Activated CD4-positive, CD25-positive, alpha-beta regulatory T cell treated with anti-CD3 and anti-CD28 coated beads, Interleukin-2, amount 50 U/mL, for 16 hours (primary cell): Measurements from ENCODE around the gene FNDC5.

Source experiments
- DNase-seq: peaks from one replicate; pipeline ENCODE4 v3.0.0-alpha.2; 2020; ENCODE audit warnings: low read depth, low spot score

Gene FNDC5

GRCh38 chr1:32884032-32884372 is 13.3 kb upstream of the FNDC5 start:
- no peak for DNase-seq

GRCh38 chr1:32883338-32884031 is 12.8 kb upstream of the FNDC5 start:
- DNase-seq: no peak

GRCh38 chr1:32881871-32882850 is 11.4 kb upstream of the FNDC5 start:
- DNase-seq: no peak

- DNase-seq: no peak
Measured at GRCh38 chr1:32881291-32881690, 10.6 kb upstream of the FNDC5 start.

GRCh38 chr1:32878637-32879041 is 7.9 kb upstream of the FNDC5 start:
- DNase-seq: no peak

GRCh38 chr1:32878183-32878582 is 7.5 kb upstream of the FNDC5 start:
- no peak for DNase-seq

- DNase-seq: no peak
Measured at GRCh38 chr1:32877211-32878110, 6.7 kb upstream of the FNDC5 start.

GRCh38 chr1:32876341-32877210 is 5.9 kb upstream of the FNDC5 start:
- no peak for DNase-seq

GRCh38 chr1:32874860-32875752 is 4.4 kb upstream of the FNDC5 start:
- DNase-seq: no peak

GRCh38 chr1:32873484-32873883 is 2.8 kb upstream of the FNDC5 start:
- no peak for DNase-seq

GRCh38 chr1:32872192-32872460 is 1.4 kb upstream of the FNDC5 start:
- no peak for DNase-seq

- DNase-seq: no peak
Measured at GRCh38 chr1:32871364-32872191, 866 bp upstream of the FNDC5 start.

GRCh38 chr1:32869923-32870614 is 643 bp downstream of the FNDC5 start:
- no peak for DNase-seq

- DNase-seq: no peak
Measured at GRCh38 chr1:32868806-32869455, 1.8 kb downstream of the FNDC5 start.

- no peak for DNase-seq
Measured at GRCh38 chr1:32868085-32868484, 2.6 kb downstream of the FNDC5 start.

GRCh38 chr1:32867671-32868070 is 3.0 kb downstream of the FNDC5 start:
- DNase-seq: no peak

- no peak for DNase-seq
Measured at GRCh38 chr1:32867151-32867550, 3.6 kb downstream of the FNDC5 start.
